SJCRH30 (cell line): ENCODE results near the gene TMEM63A. TPM values are rescaled to one million over a fixed set of nuclear protein-coding genes. Genes with fewer than 3 reads are reported as not detected.
"Not testable (repeated sequence)": the region's sequence is repeated elsewhere in the genome, so short reads cannot be mapped to it uniquely, and the experiment has no call there.

Experiments
- DNase-seq, 2 experiments: peaks; one replicate each; pipeline ENCODE4 v3.0.0-alpha.2; 2015 to 2020
- H3K27ac ChIP-seq: fragments of 250-450 bp; sonication (Bioruptor Pico); 2 replicates; pipeline ENCODE4 v1.5.1; 2020; ENCODE audit warnings: mild to moderate bottlenecking, moderate library complexity
- H3K27me3 ChIP-seq: fragments of 250-450 bp; sonication (Bioruptor Pico); 2 replicates; pipeline ENCODE4 v1.5.1; 2020; ENCODE audit warnings: mild to moderate bottlenecking, moderate library complexity
- H3K36me3 ChIP-seq: fragments of 250-450 bp; sonication (Bioruptor Pico); 2 replicates; pipeline ENCODE4 v1.5.1; 2020; ENCODE audit warnings: mild to moderate bottlenecking, moderate library complexity
- H3K4me1 ChIP-seq: fragments of 250-450 bp; sonication (Bioruptor Pico); 2 replicates; pipeline ENCODE4 v1.5.1; 2020; ENCODE audit warnings: mild to moderate bottlenecking, moderate library complexity
- H3K4me3 ChIP-seq: fragments of 250-450 bp; sonication (Bioruptor Pico); 2 replicates; pipeline ENCODE4 v1.5.1; 2020; ENCODE audit warnings: mild to moderate bottlenecking, moderate library complexity
- H3K9me3 ChIP-seq: fragments of 250-450 bp; sonication (Bioruptor Pico); replicated peaks from 2 replicates; pipeline ENCODE4 v1.5.1; 2020; ENCODE audit warnings: mild to moderate bottlenecking, moderate library complexity
- total RNA-seq: library from RNA; depleted of rRNA; stranded (reverse); fragments of >200 nt; shearing (Covaris generic); gene quantifications from 2 replicates; pipeline ENCODE4 v1.2.3, GENCODE V29; 2014; rRNA removed

The TMEM63A gene
- total RNA-seq: 13.5 and 20.4 TPM in 2 replicates

DNA sequence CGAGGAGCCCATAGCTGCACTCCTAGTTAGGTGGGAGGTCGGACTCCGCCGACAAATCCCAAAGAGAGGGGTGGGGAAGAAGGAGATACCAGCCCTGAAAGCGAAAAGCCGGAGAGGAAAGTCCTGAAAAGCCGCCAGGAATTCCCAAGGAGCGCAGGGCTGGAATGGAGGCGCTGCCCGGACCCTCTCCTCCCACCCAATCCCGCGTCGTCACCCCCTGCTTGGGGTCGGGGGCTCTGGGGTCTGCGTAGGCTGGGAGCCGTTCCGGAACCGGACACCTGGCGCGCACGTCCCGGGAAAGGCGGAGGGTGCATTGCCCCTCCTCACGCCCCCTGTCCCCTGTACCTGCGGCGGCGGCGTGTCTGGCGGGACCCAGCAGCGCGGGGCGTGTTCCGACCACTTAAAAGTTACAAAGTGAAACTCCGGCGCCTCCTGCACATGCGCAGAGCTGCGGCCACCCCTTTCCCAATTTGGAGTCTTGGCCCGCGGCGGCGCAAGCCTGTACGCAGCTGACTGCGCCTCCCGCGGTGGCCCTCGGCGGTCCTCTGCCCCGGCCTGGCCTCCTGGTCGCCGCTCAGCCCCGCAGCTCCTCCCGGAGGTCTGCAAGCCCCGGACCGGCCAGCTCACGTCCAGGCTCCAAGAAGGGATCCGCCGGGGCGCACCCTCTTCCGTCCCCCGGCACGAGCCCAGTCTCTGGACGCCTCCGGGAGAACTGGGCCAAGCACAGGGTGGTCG is at the start of gene TMEM63A:
Gene TMEM63A (minus strand): TSS at position 422 of the 735 bp plus-strand sequence. CDS start 4,800 bp downstream, outside the sequence.
- Histone ChIP-seq H3K27ac (peak within 1 kb of the TSS; percentile 50), H3K27me3 (no peaks in the 10 kb centered on the region), H3K4me1 (peaks cover 24% of the 10 kb centered on the region), H3K36me3 (no peaks in the 10 kb centered on the region), H3K4me3 (peak within 1 kb of the TSS; percentile 78), H3K9me3 (no peaks in the 10 kb centered on the region)
- DNase-seq: peak; percentile 91 to 93

DNA sequence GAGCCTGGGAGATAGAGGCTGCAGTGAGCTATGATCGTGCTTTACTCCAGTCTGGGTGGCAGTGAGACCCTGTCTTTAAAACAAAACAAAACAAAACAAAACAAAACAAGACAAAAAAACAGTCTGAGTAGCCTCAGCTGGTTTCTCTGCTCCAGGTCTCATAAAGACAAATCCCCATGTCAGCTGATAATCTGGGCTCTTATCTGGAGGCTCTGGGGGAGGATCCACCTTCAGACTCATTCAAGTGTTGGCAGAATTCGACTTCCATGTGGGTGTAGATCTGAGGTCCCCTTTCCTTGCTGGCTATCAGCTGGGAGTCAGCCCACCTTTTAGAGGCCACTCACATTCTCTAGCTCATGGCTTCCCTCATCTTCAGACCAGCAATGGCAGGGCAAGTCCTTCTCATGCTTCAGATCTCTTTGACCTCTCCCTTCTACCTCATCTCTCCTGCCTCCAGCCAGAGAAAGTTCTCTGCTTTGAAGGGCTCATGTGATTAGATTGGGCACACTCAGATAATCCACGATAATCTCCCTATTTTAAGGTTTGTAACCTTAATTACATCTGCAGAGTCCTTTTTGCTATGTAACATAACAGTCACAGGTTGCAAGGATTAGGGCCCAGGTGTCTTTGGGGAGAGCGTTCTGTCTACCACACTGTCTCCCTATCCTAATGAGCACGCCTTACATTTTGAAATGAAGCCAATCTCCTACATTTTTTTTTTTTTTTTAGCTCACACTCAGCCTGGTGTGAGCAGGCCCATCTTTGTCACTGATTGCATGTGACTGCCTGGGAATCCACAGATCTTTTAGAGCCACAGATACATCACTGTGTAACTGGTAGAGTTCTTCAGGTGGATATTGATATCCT is 49.3 kb upstream of the TMEM63A start:
- no peaks in the 10 kb centered on the region for H3K4me1 ChIP-seq
- no peak overlapping the region for H3K4me3 ChIP-seq
- no peaks in the 10 kb centered on the region for H3K9me3 ChIP-seq
- H3K36me3 ChIP-seq: no peaks in the 10 kb centered on the region
- DNase-seq: no peak
- H3K27ac ChIP-seq: no peak overlapping the region
- no peaks in the 10 kb centered on the region for H3K27me3 ChIP-seq

DNA sequence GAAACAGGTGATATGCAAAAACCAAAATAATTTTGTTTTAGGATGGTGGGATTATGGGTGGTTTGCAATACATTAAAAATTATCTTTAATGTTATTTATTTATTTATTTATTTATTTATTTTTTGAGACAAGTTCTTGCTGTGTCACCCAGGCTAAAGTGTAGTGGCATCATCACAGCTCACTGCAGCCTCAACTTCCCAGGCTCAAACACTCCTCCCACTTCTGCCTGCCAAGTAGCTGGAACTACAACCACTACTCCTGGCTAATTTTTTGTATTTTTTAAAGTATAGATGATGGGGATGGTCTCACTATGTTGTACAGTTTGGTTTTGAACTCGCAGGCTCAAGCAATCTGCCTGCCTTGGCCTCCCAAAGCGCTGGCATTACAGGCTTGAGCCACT is 48.4 kb upstream of the TMEM63A start:
- H3K27me3 ChIP-seq: no peaks in the 10 kb centered on the region
- no peaks in the 10 kb centered on the region for H3K36me3 ChIP-seq
- DNase-seq: no peak
- H3K4me1 ChIP-seq: no peaks in the 10 kb centered on the region
- H3K9me3 ChIP-seq: no peaks in the 10 kb centered on the region
- no peak overlapping the region for H3K4me3 ChIP-seq
- H3K27ac ChIP-seq: no peak overlapping the region

DNA sequence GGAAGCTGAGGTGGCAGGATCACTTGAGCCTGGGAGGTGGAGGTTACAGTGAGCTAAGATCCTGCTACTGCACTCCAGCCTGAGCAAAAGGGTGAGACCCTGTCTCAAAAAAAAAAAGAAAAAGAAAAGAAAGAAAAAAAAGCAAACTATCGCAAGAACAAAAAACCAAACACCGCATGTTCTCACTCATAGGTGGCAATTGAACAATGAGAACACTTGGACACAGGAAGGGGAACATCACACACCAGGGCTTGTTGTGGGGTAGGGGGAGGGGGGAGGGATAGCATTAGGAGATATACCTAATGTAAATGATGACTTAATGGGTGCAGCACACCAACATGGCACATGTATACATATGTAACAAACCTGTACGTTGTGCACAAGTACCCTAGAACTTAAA is 47.3 kb upstream of the TMEM63A start:
- not testable (repeated sequence) for DNase-seq, H3K4me3 ChIP-seq, H3K4me1 ChIP-seq, H3K27me3 ChIP-seq, H3K36me3 ChIP-seq, H3K9me3 ChIP-seq, H3K27ac ChIP-seq

DNA sequence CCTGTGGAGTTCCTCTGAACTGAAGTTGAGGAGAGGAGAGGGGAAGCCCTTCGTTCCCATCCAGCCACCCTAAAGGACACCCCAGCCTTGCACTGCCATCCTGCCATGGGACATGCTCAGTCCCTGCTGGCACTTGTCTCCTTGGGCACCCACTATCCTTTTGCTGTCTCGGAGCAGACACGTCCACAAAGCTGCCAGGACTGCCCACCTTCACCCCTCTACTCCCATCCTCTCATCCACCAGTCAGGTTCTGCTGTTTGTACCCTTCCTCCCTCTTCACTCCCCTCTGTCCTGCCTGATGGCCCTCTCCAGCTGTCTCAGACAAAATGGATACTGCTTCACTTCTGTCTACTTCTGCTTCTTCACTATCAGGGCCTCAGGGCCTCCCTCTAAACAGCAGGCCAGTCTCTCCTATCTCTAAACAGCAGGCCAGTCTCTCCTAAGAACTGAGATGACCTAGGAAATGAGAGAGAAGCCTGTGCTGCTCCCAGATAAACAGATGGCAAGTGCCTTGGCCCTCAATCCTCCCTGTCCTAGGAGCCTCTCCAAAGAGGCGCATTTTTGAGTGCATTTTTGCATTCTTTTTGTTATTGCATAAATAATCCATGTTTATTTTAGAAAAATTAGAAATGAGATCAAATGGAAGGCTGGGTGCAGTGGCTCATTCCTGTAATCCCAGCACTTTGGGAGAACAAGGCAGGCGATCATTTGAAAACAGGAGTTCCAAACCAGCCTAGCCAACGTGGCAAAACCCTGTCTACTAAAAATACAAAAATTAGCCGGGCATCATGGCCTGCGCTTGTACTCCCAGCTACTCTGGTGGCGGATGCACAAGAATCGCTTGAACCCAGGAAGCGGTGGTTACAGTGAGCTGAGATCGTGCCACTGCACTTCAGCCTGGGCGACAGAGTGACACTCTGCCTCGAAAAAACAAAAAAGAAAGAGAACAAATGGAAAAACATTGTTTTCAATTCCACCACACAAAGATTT is 46.3 kb upstream of the TMEM63A start:
- Histone ChIP-seq H3K36me3 (no peaks in the 10 kb centered on the region), H3K4me1 (0 out of 2 replicates have a peak, but pooled peaks cover 2% of the 10 kb centered on the region), H3K9me3 (no peaks in the 10 kb centered on the region), H3K27me3 (no peaks in the 10 kb centered on the region), H3K4me3 (no peak overlapping the region), H3K27ac (no peak overlapping the region)
- DNase-seq: no peak

DNA sequence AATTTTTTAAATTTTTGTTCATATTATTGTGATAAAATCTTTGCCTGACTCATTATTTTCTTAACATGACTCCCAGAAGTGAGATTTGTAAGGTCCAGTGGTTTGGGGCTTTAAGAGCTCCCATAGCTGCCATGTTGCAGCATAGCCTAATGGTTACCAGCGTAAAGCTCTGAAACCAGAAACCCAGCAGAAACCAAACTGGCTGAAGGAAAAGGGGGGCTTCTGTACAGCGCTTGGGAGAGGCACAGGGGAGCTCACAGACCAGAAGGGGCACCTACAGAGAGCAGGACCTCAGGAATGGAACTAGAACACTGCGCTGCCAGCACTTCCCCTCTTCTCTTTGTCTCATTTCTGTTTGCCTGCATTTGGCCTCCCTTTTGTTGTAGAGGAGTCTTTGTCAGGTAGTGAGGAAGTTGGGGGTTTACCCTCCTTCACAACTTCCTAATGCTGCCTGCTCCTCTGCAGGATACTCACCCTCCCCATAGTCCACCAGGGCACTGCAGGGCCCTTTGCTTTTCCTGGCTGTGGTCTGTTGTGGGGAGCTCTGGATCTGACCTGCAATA is 44.5 kb upstream of the TMEM63A start:
- no peaks in the 10 kb centered on the region for H3K27me3 ChIP-seq

DNA sequence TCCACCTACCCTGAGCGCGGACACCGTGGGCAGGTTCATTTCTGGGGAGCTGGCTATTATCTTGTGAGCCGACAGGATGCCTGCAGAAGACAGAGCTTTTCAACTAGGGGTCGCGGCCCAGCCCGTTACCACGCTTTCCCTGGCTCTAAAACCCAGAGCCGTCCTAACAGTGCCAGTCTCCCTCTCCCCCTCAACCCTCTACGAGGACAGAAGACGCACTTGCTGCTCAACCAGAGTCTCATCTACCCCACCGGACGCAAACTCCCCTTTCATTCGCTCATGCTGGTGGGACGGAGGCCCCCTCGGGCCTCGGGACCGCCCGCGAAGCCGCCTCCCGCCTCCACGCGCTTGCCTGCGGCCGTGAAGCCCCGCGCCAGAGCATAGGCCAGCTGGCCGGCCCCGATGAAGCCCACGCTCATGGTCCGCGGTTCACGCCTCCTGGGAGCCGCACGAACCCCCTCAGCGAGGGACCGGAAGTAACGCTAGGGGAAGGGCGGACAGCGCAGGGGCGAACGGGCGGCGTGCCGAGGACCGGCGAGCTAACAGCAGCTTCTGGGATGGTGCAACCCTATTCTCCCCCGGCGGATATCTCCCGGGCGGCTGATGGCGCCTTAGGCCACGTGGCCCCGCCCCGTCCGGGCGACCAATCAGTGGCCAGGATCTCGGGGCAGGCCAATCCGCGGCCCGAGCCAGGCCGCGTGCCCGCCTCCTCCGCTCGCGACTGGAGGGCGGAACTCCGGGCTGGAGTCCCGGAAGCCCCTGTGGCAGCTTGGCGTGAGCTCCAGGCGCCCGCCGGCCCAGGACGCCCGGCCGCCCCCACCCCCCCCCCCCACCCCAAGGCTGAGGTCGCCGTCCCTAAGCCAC is 41.7 kb upstream of the TMEM63A start, which contains the start of gene PYCR2:
Gene PYCR2 (minus strand): TSS at position 559 of the 864 bp plus-strand sequence. CDS start 140 bp downstream, at position 419.
- DNase-seq: peak; percentile 97 to 98
- H3K4me1 ChIP-seq: 0 out of 2 replicates have a peak, but pooled peaks cover 2% of the 10 kb centered on the region

More for the DNA sequence above, 44.5 kb upstream of the TMEM63A start:
- Histone ChIP-seq H3K4me3 (no peak overlapping the region), H3K36me3 (0 out of 2 replicates have a peak, but pooled peaks cover 3% of the 10 kb centered on the region), H3K27ac (no peak overlapping the region), H3K4me1 (0 out of 2 replicates have a peak, but pooled peaks cover 2% of the 10 kb centered on the region), H3K9me3 (no peaks in the 10 kb centered on the region)
- DNase-seq: no peak

DNA sequence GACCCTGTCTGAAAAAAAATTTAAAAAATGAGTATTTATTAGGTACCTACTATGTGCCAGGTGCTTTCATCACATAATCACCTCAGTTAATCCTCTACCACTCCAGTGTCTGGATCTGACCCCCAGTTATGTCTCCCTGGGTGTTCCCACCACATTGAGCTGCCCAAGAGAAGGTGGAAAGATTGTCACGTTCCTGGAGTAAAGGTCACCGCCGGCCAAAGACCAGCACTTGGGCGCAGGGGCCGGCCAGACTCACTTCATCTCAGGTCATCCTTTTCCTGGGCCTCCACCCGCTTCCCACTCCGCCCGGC is 41.2 kb upstream of the TMEM63A start:
- Histone ChIP-seq H3K9me3 (no peaks in the 10 kb centered on the region), H3K27me3 (no peaks in the 10 kb centered on the region), H3K27ac (peak overlapping the region; percentile 75), H3K4me3 (peak overlapping the region; percentile 77), H3K4me1 (0 out of 2 replicates have a peak, but pooled peaks cover 2% of the 10 kb centered on the region), H3K36me3 (peaks cover 9% of the 10 kb centered on the region; the same call in 1 of the 2 replicates)
- no peak for DNase-seq

More for the DNA sequence above, 41.7 kb upstream of the TMEM63A start, which contains the start of gene PYCR2:
- Histone ChIP-seq H3K27ac (peak within 1 kb of the TSS; percentile 75), H3K27me3 (no peaks in the 10 kb centered on the region), H3K9me3 (no peaks in the 10 kb centered on the region), H3K36me3 (peaks cover 9% of the 10 kb centered on the region; the same call in 1 of the 2 replicates), H3K4me3 (peak within 1 kb of the TSS; percentile 77)

DNA sequence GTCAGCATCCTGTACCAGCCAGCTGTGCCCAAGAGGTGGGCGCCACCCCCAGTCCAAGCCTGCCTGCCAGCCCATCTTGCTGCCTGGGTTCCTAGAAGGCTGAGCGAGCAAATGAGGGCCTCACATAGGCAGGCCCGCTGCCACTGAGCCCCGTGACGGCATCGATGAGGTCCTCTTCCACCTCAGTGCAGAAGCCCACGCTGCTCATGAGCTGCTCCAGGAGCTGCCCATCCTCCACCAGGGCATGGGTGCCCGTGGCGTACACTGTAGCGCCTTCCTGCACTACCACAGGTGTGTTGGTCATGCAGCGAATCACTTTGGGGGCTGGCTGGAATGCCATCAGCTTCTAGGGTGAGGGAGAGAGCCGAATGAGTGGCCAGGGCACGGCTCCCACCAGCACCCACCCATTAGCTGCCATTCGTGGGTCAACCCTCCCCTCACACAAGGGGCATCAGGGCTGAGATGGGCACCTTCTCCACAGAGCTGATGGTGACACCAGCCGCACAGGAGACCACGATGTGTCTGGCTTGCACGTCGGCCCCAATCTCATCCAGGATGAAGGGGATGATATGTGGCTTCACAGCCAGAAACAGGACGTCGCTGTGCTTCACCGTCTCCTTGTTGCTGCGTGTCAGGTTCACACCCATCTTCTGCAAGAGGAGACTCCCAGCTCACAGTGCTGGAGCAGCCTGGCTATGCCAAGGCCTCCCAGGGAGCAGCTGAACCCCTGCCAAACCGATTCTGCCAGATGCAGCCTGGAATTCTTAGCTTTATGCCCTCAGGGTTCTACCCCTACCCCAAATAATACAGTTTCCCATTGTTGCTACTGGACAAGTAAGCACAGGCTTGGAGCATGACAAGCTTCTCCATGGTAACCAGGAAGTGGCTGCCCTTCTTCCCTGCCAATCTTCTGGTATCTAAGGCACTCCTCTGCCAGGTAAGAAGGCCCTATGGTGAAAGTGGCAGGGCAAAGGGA is 39.8 kb upstream of the TMEM63A start:
- no peak overlapping the region for H3K27ac ChIP-seq
- no peaks in the 10 kb centered on the region for H3K9me3 ChIP-seq
- no peaks in the 10 kb centered on the region for H3K27me3 ChIP-seq
- no peak overlapping the region for H3K4me3 ChIP-seq
- 0 out of 2 replicates have a peak, but pooled peaks cover 2% of the 10 kb centered on the region for H3K4me1 ChIP-seq
- peaks cover 17% of the 10 kb centered on the region; the same call in 1 of the 2 replicates for H3K36me3 ChIP-seq
- no peak for DNase-seq

DNA sequence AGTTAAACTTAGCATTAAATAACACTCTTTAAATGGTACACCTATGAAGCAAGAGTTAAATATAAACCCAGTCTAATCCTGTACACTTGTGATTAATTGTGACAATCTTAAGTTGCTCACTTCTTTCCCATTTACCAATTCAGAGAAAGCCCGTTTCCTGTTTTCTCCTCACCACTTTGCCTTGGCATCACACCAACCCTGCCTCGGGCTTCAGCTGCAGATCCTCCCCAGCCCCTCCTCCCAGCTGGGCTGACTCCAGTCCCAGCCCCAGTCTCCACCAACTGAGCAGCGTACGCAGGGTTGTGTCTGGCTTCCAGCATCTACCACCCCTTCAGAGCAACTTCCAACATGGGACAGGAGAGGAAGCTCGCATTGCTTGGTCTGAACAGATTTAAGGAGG is 37.7 kb upstream of the TMEM63A start:
- Histone ChIP-seq H3K9me3 (no peaks in the 10 kb centered on the region), H3K27ac (no peak overlapping the region), H3K4me1 (0 out of 2 replicates have a peak, but pooled peaks cover under 1% of the 10 kb centered on the region), H3K4me3 (no peak overlapping the region), H3K36me3 (peaks cover 17% of the 10 kb centered on the region; the same call in 1 of the 2 replicates), H3K27me3 (no peaks in the 10 kb centered on the region)
- DNase-seq: peak; percentile 31 to 49

DNA sequence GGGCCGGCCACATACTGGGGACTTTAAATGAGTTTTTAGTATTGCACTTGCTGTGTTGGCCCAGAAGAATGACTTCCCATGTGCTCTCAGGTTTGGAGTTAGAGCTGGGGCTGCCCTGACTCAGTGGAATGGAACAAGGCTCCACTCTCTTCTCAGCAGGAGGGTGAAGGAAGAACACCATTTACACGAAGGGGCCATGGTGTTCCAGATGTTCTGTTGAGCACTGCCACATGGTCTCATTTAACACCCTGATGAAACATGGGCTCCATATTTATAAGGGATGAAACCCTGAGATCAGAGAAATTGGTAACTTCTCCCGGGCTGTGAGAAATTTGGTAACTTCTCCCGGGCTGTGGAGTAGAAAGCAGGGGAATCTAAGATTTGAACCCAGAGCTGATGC is 36.1 kb upstream of the TMEM63A start:
- H3K27me3 ChIP-seq: no peaks in the 10 kb centered on the region
- H3K4me1 ChIP-seq: no peaks in the 10 kb centered on the region
- no peaks in the 10 kb centered on the region for H3K9me3 ChIP-seq
- H3K4me3 ChIP-seq: no peak overlapping the region
- H3K27ac ChIP-seq: no peak overlapping the region
- no peak for DNase-seq
- H3K36me3 ChIP-seq: peaks cover 17% of the 10 kb centered on the region; the same call in 1 of the 2 replicates

DNA sequence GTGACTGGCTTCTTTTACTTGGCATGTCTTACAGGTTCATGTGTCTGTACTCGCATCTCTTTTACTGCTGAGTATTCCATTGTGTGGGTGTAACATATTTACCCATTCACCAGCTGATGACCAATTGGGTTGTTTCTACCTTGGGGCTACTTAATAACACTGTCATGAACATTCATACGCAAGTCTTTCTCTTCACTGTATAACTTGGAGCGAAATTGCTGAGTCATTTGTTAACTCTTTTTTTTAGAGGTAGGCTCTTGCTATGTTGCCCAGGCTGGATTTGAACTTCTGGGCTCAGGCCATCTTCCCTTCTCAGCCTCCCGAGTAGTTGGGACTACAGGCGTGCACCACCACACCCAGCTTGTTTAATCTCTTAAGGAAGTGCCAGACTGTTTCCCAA is 35.4 kb upstream of the TMEM63A start:
- DNase-seq: no peak
- no peaks in the 10 kb centered on the region for H3K4me1 ChIP-seq
- H3K4me3 ChIP-seq: no peak overlapping the region
- no peaks in the 10 kb centered on the region for H3K27me3 ChIP-seq
- H3K36me3 ChIP-seq: peaks cover 17% of the 10 kb centered on the region; the same call in 1 of the 2 replicates
- no peaks in the 10 kb centered on the region for H3K9me3 ChIP-seq
- H3K27ac ChIP-seq: no peak overlapping the region
